CD4-positive, alpha-beta T cell treated with Interleukin-15 for 4 hours (primary cell): ENCODE data around the gene PSENEN.

Experiments
- DNase-seq: peaks from one replicate; pipeline ENCODE4 v3.0.0-alpha.2; 2020; ENCODE audit warnings: low spot score

PSENEN gene

DNA sequence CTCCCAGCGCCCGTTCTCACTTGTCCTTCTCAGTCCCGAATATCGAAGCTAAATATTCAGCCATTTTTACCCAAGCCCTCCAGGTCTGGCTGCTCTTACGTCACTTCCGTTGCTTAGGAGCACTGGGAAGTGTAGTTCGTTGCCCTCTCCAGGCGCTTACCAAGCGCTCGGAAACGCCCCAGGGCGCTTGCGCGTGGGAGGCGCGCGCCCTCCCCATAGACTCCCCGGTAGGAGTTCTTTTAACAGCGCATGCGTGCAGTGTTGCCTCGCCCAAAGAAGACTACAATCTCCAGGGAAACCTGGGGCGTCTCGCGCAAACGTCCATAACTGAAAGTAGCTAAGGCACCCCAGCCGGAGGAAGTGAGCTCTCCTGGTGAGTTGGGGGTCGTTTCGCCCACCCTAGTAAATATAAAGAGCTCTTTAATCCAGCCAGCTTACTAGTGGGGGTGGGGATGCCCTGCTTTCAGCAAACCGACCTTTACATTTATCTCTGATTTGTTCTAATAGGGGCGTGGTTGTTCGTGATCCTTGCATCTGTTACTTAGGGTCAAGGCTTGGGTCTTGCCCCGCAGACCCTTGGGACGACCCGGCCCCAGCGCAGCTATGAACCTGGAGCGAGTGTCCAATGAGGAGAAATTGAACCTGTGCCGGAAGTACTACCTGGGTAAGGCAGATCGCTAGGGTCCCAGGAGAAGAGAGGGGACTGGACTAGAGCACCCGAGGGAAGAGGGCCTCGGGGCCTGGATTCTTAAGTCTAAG lies at the start of gene PSENEN, which contains the start of gene U2AF1L4:
Gene PSENEN, plus strand, starts transcription at position 324 of the 759 bp plus-strand sequence. Its CDS starts 280 bp downstream, at position 604.
Gene U2AF1L4, minus strand, starts transcription at position 91 of the 759 bp plus-strand sequence. Its CDS starts 27 bp downstream, at position 64.
- peak; percentile 99 for DNase-seq

DNA sequence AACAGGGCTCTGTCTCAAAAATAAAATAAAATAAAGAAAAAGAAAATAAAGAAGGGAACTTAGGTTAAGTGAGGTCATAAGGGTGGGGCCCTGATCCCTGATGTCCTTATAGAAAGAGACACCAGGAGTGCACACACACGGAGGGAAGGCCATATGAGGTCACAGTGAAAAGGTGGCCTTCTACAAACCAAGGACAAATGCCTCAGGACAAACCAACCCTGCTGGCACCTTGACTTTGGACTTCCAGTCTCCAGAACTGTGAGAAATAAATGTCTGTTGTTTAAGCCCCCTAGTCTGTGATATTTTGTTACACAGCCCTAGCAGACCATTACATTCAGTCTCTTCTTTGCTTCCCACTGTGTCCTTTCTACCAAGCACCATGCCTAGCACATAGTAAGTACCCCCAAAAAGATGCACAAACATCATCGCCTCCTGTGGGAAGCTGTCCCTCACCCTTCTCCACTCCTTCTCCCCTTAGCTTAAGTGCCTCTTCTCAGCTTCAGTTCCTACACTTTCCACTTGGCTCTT lies 49.5 kb upstream of the PSENEN start:
- no peak for DNase-seq

- DNase-seq, result no peak
Observed at GRCh38 chr19:35696835-35697234, 48.6 kb upstream of the PSENEN start.

GRCh38 chr19:35702223-35703012 lies 43.0 kb upstream of the PSENEN start:
- peak; percentile 96 for DNase-seq

- no peak for DNase-seq
Observed at GRCh38 chr19:35703343-35703742, 42.1 kb upstream of the PSENEN start.

- no peak for DNase-seq
Observed at GRCh38 chr19:35704218-35704617, 41.2 kb upstream of the PSENEN start, which contains the start of gene ZBTB32. Gene ZBTB32, plus strand, starts transcription at chr19:35704558. Its CDS starts 10,069 bp downstream, at chr19:35714627.

DNA sequence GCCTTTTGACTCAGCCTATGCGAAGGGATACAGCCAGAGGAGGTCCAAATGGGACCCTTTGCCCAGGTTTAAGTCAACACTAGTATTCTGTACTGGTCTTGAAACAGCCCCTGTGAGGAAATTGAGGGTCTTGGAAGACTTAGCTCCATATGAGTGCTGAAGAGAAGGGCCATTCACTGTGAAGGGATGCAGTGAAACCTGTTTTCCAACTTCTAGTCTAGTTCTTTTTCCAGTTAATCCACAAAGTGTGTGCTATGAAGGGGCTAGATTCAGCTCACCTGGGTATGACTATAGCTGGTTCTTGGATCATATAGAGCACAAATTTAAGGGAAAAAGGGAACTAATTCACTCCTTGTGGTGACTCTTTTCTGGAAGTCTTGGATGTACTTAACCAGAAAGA lies 37.1 kb upstream of the PSENEN start:
- no peak for DNase-seq

GRCh38 chr19:35710784-35711723 lies 34.4 kb upstream of the PSENEN start:
- peak; percentile 70 for DNase-seq

GRCh38 chr19:35712567-35713505 lies 32.6 kb upstream of the PSENEN start:
- peak; percentile 71 for DNase-seq

GRCh38 chr19:35713506-35713850 lies 32.0 kb upstream of the PSENEN start:
- DNase-seq, result no peak

DNA sequence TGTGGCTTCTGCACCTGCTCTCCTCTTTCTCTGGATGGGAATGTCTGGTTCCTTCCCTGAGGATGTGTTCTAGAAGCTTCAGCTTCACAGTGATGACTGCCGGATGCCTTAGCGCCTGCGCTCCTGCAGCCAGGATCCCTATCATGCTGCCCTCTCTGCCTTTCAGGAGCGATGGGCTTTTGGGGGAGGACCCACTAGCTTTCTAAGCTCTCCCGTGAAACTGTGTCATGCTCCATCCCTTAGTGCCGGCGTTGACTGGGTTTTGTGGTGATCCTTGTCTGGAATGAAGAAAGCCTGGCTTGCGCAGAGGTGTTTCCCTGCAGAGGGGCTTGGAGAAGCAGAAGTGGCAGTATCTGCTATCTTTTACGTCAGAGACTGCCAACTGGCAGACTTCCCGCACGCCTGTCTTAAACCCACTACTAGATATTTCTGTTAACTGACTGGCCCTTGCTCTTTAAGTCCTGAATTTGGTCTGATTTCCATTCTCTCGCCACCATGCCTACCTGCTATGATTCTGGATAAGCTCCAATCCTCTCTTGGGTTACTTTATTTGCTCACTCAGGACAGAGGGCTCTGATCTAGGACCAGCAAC lies 31.5 kb upstream of the PSENEN start:
- no peak for DNase-seq

- no peak for DNase-seq
Observed at GRCh38 chr19:35714601-35715354, 30.7 kb upstream of the PSENEN start.

- no peak for DNase-seq
Observed at GRCh38 chr19:35715355-35715809, 30.1 kb upstream of the PSENEN start.

- DNase-seq, result no peak
Observed at GRCh38 chr19:35715981-35716800, 29.3 kb upstream of the PSENEN start.

DNA sequence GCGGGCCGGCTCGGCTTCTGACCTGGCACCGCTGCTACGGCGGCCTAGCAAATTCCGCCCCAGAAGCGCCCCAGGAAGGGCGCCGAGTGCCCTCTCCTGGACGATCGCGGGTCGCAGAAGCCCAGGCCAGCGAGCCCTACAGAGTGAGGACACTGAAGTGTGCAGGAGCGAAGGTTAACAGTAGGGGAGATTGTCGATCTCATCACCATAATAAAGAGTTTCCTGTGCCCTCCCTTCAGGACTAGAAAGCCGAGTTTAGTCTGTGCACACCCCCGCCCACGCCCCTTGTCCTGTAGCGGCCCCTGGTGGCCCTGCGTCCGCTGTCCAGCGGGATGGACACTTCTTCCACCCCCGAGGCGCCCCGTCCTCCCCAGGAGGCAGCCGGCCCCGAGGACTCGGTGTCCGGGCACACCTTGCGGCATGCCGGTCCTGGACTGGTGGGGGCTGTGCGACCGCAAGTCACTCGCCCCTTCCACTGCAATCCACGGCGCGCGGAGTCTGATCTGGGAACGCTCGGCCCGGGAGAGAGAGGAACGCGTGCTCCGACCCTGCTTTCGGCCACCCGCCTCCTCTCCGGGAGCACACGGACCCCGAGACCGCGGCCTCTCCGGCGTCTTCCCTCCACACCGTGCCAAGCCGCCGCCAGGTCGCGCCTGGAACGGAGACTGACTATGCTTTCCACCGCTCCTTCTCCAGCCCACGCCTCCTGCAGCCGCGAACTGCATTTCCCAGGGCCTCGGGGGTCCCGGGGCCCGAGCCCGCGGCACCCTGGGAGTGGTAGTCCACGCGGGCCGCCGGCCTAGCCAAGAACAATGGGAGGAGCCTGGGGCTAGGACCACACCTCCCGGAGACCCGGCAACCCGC lies 28.4 kb upstream of the PSENEN start:
- DNase-seq, result peak; percentile 98

- DNase-seq, result no peak
Observed at GRCh38 chr19:35717665-35718344, 27.6 kb upstream of the PSENEN start, which contains the start of gene KMT2B. Gene KMT2B, plus strand, starts transcription at chr19:35718003. Its CDS starts 16 bp downstream, at chr19:35718019.
